Gastrocnemius medialis (tissue), 4 donors: ENCODE results near the gene ABR. TPM values are rescaled to one million over a fixed set of nuclear protein-coding genes. Genes with fewer than 3 reads are reported as not detected.

Source experiments
- ATAC-seq, 2 donors: fragments of 150-250 bp; one replicate each; pipeline ENCODE4 v1.9.1; 2016
- DNase-seq, 2 donors: peaks; one replicate each; pipeline ENCODE4 v3.0.0-alpha.2; 2019
- H3K27ac ChIP-seq, 4 donors: fragments of 200-600 bp; sonication (generic); 1 replicate in 1 of 4; 2 replicates in 3 of 4; pipeline ENCODE4 v1.5.1; 2016 to 2018; ENCODE audit warnings: mild to moderate bottlenecking in 2 of 4, moderate library complexity in 1 of 4
- H3K27me3 ChIP-seq, 3 donors: fragments of 200-600 bp; sonication (generic) in 2 of 3; 1 replicate in 1 of 3; 2 replicates in 2 of 3; pipeline versions ENCODE4 v1.5.1 to v1.6.0; 2016 to 2019; ENCODE audit warnings: mild to moderate bottlenecking in 1 of 3, moderate library complexity in 1 of 3
- H3K36me3 ChIP-seq, 2 donors: fragments of 200-600 bp; sonication (generic) in 1 of 2; one replicate each; pipeline ENCODE4 v1.5.1; 2017 to 2018
- H3K4me1 ChIP-seq, 2 donors: fragments of 200-600 bp; sonication (generic) in 1 of 2; one replicate each; pipeline ENCODE4 v1.5.1; 2016 to 2017; ENCODE audit warnings: mild to moderate bottlenecking in 2 of 2
- H3K4me3 ChIP-seq, 4 donors: fragments of 200-600 bp; sonication (generic) in 3 of 4; 1 replicate in 1 of 4; 2 replicates in 3 of 4; pipeline ENCODE4 v1.5.1; 2016 to 2019; ENCODE audit warnings: mild to moderate bottlenecking in 2 of 4
- H3K9me3 ChIP-seq, 3 donors: fragments of 200-600 bp; sonication (generic) in 2 of 3; 1 replicate in 1 of 3; 2 replicates in 2 of 3; pipeline ENCODE4 v1.5.1; 2016 to 2019
- CTCF ChIP-seq, 5 experiments: fragments of 450-650 bp in 3 of 5; fragments of 200-600 bp in 2 of 5; sonication (generic) in 2 of 5; IDR thresholded peaks in 4 of 5; conservative IDR thresholded peaks in 1 of 5; 1 replicate in 4 of 5; 2 replicates in 1 of 5; pipeline ENCODE4 v1.5.1; 2016 to 2019; ENCODE audit warnings: antibody characterized with exemption in 5 of 5, mild to moderate bottlenecking in 3 of 5, moderate library complexity in 3 of 5
- POLR2A ChIP-seq, 2 donors: fragments of 450-650 bp; IDR thresholded peaks; one replicate each; pipeline ENCODE4 v1.6.1; 2017; ENCODE audit warnings: antibody characterized with exemption in 2 of 2, mild to moderate bottlenecking in 2 of 2, moderate library complexity in 2 of 2
- in situ Hi-C, 4 donors: fragments of 200-750 bp; cut with MboI; loops; one replicate each; pipeline versions ENCODE4 v1.15.0 to v1.8.0; 2017; ENCODE audit warnings: low sequenced_read_pairs in 4 of 4
- intact Hi-C: fragments of 100-400 bp; cut with DNase I; formaldehyde crosslinking; loops from one replicate; pipeline ENCODE4 v1.15.1; 2023; ENCODE audit warnings: low total_unique reads
- total RNA-seq, 4 donors: library from RNA; depleted of rRNA; stranded (reverse); fragments of >200 nt; gene quantifications; one replicate each; pipeline versions ENCODE4 v1.1.0 to v1.2.3, GENCODE V29; 2016

The ABR gene
- total RNA-seq, 4 donors from 2014 or later = 9.7 to 15.4 (median 12.8) TPM

- no peaks in the 10 kb centered on the region for H3K9me3 ChIP-seq
- ATAC-seq (no peak), DNase-seq (no peak)
- no peak overlapping the region for H3K27ac ChIP-seq
- in situ Hi-C loops = no loop called here
- H3K4me3 ChIP-seq = no peak overlapping the region
- peaks cover 45 to 49% (median 49%) of the 10 kb centered on the region in 3 donors for H3K27me3 ChIP-seq
- TF ChIP-seq POLR2A (IDR thresholded peaks at IDR 0.05) (no peak), CTCF (IDR thresholded peaks at IDR 0.05 in 4 of 5, conservative IDR thresholded peaks at IDR 0.05 in 1 of 5) (no peak)
- no peaks in the 10 kb centered on the region for H3K36me3 ChIP-seq
- no peaks in the 10 kb centered on the region for H3K4me1 ChIP-seq
- intact Hi-C loops = no loop called here
Observed at GRCh38 chr17:1227365-1227764, 47.6 kb upstream of the ABR start.

GRCh38 chr17:1226308-1226707, 46.5 kb upstream of the ABR start:
- intact Hi-C loops = no loop called here
- Histone ChIP-seq H3K36me3 (no peaks in the 10 kb centered on the region), H3K4me3 (no peak overlapping the region), H3K27ac (no peak overlapping the region), H3K4me1 (no peaks in the 10 kb centered on the region), H3K9me3 (no peaks in the 10 kb centered on the region), H3K27me3 (peaks cover 37 to 47% (median 43%) of the 10 kb centered on the region in 3 donors)
- TF ChIP-seq CTCF (IDR thresholded peaks at IDR 0.05 in 4 of 5, conservative IDR thresholded peaks at IDR 0.05 in 1 of 5) = no peak
- no peak for TF ChIP-seq POLR2A (IDR thresholded peaks at IDR 0.05)
- DNase-seq (no peak), ATAC-seq (no peak)
- in situ Hi-C loops = no loop called here

- no peak overlapping the region for H3K27ac ChIP-seq
- no peak for DNase-seq
- intact Hi-C loops (no loop called here), in situ Hi-C loops (no loop called here)
- no peaks in the 10 kb centered on the region for H3K9me3 ChIP-seq
- no peak overlapping the region for H3K4me3 ChIP-seq
- peaks cover 24 to 32% (median 25%) of the 10 kb centered on the region in 3 donors for H3K27me3 ChIP-seq
- H3K4me1 ChIP-seq = no peaks in the 10 kb centered on the region
- TF ChIP-seq CTCF (IDR thresholded peaks at IDR 0.05 in 4 of 5, conservative IDR thresholded peaks at IDR 0.05 in 1 of 5) = no peak
- TF ChIP-seq POLR2A (IDR thresholded peaks at IDR 0.05) = no peak
- no peaks in the 10 kb centered on the region for H3K36me3 ChIP-seq
- no peak for ATAC-seq
Observed at GRCh38 chr17:1224330-1224729, 44.5 kb upstream of the ABR start.

- Histone ChIP-seq H3K36me3 (no peaks in the 10 kb centered on the region), H3K9me3 (no peaks in the 10 kb centered on the region), H3K4me1 (no peaks in the 10 kb centered on the region), H3K27me3 (peaks cover 20 to 28% (median 23%) of the 10 kb centered on the region in 3 donors), H3K4me3 (no peak overlapping the region), H3K27ac (no peak overlapping the region)
- no peak for DNase-seq
- intact Hi-C loops = no loop called here
- TF ChIP-seq CTCF (IDR thresholded peaks at IDR 0.05 in 4 of 5, conservative IDR thresholded peaks at IDR 0.05 in 1 of 5) = no peak
- TF ChIP-seq POLR2A (IDR thresholded peaks at IDR 0.05) = no peak
- in situ Hi-C loops = no loop called here
- ATAC-seq = no peak
Observed at GRCh38 chr17:1223662-1224061, 43.9 kb upstream of the ABR start.

GRCh38 chr17:1222321-1222720, 42.5 kb upstream of the ABR start:
- Histone ChIP-seq H3K27ac (no peak overlapping the region), H3K9me3 (no peaks in the 10 kb centered on the region), H3K4me3 (no peak overlapping the region), H3K36me3 (no peaks in the 10 kb centered on the region), H3K4me1 (no peaks in the 10 kb centered on the region), H3K27me3 (peaks cover 6 to 16% (median 10%) of the 10 kb centered on the region in 3 donors)
- ATAC-seq (no peak), DNase-seq (no peak)
- TF ChIP-seq CTCF (IDR thresholded peaks at IDR 0.05 in 4 of 5, conservative IDR thresholded peaks at IDR 0.05 in 1 of 5) (no peak), POLR2A (IDR thresholded peaks at IDR 0.05) (no peak)
- in situ Hi-C loops = no loop called here
- intact Hi-C loops = no loop called here
